K562 treated with DMSO at 1 percent for 4 hours (cell line): Measurements from ENCODE around the gene TNFRSF11A. TPM values are rescaled to one million over a fixed set of nuclear protein-coding genes. Genes with fewer than 3 reads are reported as not detected.

Experiments used
- total RNA-seq: library from RNA; unstranded; fragments of 300-600 nt; gene quantifications from 2 replicates; pipeline ENCODE4 v1.2.3, GENCODE V29; 2022; ENCODE audit not compliant: insufficient read depth

The TNFRSF11A gene
- total RNA-seq = not detected in 2 replicates

DNA sequence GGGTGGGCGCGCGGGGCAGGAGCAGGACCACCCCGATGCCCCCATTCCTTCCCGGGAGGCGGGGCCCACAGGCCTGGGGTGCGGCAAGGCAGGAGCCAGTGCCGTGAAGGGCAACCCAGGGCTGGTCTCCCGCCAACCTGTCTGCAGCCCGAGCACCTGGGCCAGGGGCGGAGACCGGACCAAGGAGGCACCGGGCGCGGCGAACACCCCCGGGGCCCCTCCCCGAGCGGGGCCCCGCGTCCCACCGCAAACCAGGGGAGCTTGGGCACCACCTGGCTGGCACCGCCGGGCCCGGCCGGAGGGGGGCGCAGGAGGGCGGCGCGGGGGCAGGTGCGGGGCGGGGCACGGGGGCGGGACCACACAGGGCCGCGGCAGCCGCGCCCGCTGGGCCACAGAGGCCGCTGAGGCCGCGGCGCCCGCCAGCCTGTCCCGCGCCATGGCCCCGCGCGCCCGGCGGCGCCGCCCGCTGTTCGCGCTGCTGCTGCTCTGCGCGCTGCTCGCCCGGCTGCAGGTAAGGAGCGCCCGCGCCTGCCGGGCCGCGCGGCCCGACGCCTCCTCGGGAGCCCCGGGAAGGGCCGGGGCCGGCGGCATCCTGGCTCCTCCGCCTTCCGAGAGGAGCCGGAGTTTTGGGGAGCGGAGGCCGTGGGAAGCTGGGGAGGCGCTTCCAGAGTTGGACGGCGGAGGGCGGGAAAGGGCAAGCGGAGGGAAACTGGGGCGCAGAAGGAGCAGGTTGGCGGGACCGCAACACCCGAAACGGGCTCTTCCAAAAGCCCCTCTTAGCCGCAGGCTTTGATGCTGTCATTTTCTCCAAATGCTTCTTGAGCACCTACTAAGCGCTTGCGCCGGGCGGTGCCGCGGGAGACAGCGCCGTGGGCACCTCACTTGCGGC lies at the start of gene TNFRSF11A:
Gene TNFRSF11A, plus strand, starts transcription at position 394 of the 889 bp plus-strand sequence. Its CDS starts 43 bp downstream, at position 437.

Other genes with a start within 250 kb of the TNFRSF11A start
- gene PIGN, start 138.3 kb upstream of the TNFRSF11A start, total RNA-seq = 7.8 and 12.8 TPM in 2 replicates
- 3.2 and 4.0 TPM in 2 replicates for gene RELCH, start 138.1 kb upstream of the TNFRSF11A start, total RNA-seq
- 3.4 and 4.2 TPM in 2 replicates for gene ZCCHC2, start 197.7 kb downstream of the TNFRSF11A start, total RNA-seq